Caco-2 (cell line): ENCODE results near the gene CCDC91. TPM values are rescaled to one million over a fixed set of nuclear protein-coding genes. Genes with fewer than 3 reads are reported as not detected.

Source experiments
- BruUV-seq: library from RNA; stranded (reverse); fragments of 400-500 nt; replicated peaks from 2 replicates; lab custom pipeline; 2021; lab: Mats Ljungman, UMichigan
- CTCF ChIA-PET: fragments of 300-600 bp; sonication (Branson Sonifier 250); formaldehyde crosslinking; loops from one replicate; lab custom pipeline; 2022; ENCODE audit warnings: antibody characterized with exemption; lab: Charles Lee
- POLR2A ChIA-PET: fragments of 300-600 bp; sonication (Branson Sonifier 250); formaldehyde crosslinking; loops from one replicate; lab custom pipeline; 2022; ENCODE audit warnings: antibody characterized with exemption; lab: Charles Lee
- DNase-seq, 2 experiments: peaks; one replicate each; pipeline versions ENCODE4 v3.0.0 to v3.0.0-alpha.2; 2020 to 2022
- H3K27me3 ChIP-seq: replicated peaks from 2 replicates; pipeline ENCODE4 v1.6.0; 2011; ENCODE audit warnings: low read length; ENCODE audit not compliant: control insufficient read depth, insufficient read depth
- H3K36me3 ChIP-seq: 2 replicates; pipeline ENCODE4 v1.5.1; 2011; ENCODE audit warnings: low read length; ENCODE audit not compliant: control insufficient read depth, insufficient read depth
- H3K4me1 ChIP-seq: fragments of 250-450 bp; sonication (Bioruptor Pico); 2 replicates; pipeline ENCODE4 v1.5.1; 2020; ENCODE audit warnings: mild to moderate bottlenecking
- H3K4me3 ChIP-seq: 2 replicates; pipeline ENCODE4 v1.5.1; 2011; ENCODE audit warnings: low read depth, mild to moderate bottlenecking, control low read depth, low read length
- H3K9me3 ChIP-seq: fragments of 250-450 bp; sonication (Bioruptor Pico); 2 replicates; pipeline ENCODE4 v1.5.1; 2020; ENCODE audit warnings: mild to moderate bottlenecking, moderate library complexity
- H3K27ac Mint-ChIP-seq: one replicate; pipeline ENCODE4 v1.8.0; 2022; ENCODE audit warnings: mixed read lengths; ENCODE audit not compliant: unreplicated experiment
- H3K27me3 Mint-ChIP-seq: one replicate; pipeline ENCODE4 v1.8.0; 2022; ENCODE audit warnings: mixed read lengths; ENCODE audit not compliant: insufficient read depth, unreplicated experiment
- H3K36me3 Mint-ChIP-seq: one replicate; pipeline ENCODE4 v1.8.0; 2022; ENCODE audit warnings: mild to moderate bottlenecking, mixed read lengths; ENCODE audit not compliant: insufficient read depth, unreplicated experiment
- H3K4me1 Mint-ChIP-seq: one replicate; pipeline ENCODE4 v1.8.0; 2022; ENCODE audit warnings: low read depth, mixed read lengths; ENCODE audit not compliant: unreplicated experiment
- H3K4me3 Mint-ChIP-seq: one replicate; pipeline ENCODE4 v1.8.0; 2022; ENCODE audit warnings: mild to moderate bottlenecking, moderate library complexity, mixed read lengths; ENCODE audit not compliant: unreplicated experiment
- H3K9me3 Mint-ChIP-seq: one replicate; pipeline ENCODE4 v1.8.0; 2022; ENCODE audit warnings: mixed read lengths; ENCODE audit not compliant: unreplicated experiment
- CTCF ChIP-seq, 2 experiments: fragments of 200-600 bp in 1 of 2; IDR thresholded peaks; 1 replicate in 1 of 2; 2 replicates in 1 of 2; pipeline versions ENCODE4 v1.5.1 to v1.8.0; 2011 to 2022; ENCODE audit warnings: antibody characterized with exemption in 1 of 2, control low read depth in 1 of 2, inconsistent platforms in 1 of 2, low read depth in 1 of 2, low read length in 1 of 2, mild to moderate bottlenecking in 1 of 2, moderate library complexity in 1 of 2; ENCODE audit not compliant: insufficient read depth in 1 of 2, severe bottlenecking in 1 of 2, unreplicated experiment in 1 of 2
- intact Hi-C: fragments of 100-400 bp; cut with micrococcal nuclease; formaldehyde crosslinking; loops from one replicate; pipeline ENCODE4 v1.10.0; 2022; ENCODE audit not compliant: unreplicated experiment
- total RNA-seq: library from RNA; stranded (reverse); gene quantifications from 2 replicates; pipeline ENCODE4 v1.2.3, GENCODE V29; 2022

Gene CCDC91
- total RNA-seq, 1 experiment from 2014 or later, result 21.6 TPM

GRCh38 chr12:28223858-28224257 is 33.6 kb downstream of the CCDC91 start:
- CTCF ChIA-PET, result no interaction called here
- Histone ChIP-seq H3K27me3 (no peaks in the 10 kb centered on the region), H3K4me1 (no peaks in the 10 kb centered on the region; the same call in 1 of the 2 replicates), H3K36me3 (no peaks in the 10 kb centered on the region; the same call in 1 of the 2 replicates), H3K4me3 (no peak overlapping the region), H3K9me3 (no peaks in the 10 kb centered on the region)
- no peak overlapping the region for H3K27ac Mint-ChIP-seq
- H3K4me1 Mint-ChIP-seq, result peaks cover 8% of the 10 kb centered on the region
- peaks cover 5% of the 10 kb centered on the region for H3K27me3 Mint-ChIP-seq
- BruUV-seq, result no TSS peak
- no peak for TF ChIP-seq CTCF (IDR thresholded peaks at IDR 0.05; ENCODE audit: insufficient read depth in 1 of 2, low read depth in 1 of 2, low read length in 1 of 2, severe bottlenecking in 1 of 2, unreplicated experiment in 1 of 2)
- no peaks in the 10 kb centered on the region for H3K36me3 Mint-ChIP-seq
- H3K9me3 Mint-ChIP-seq, result peaks cover 13% of the 10 kb centered on the region
- intact Hi-C loops, result no loop called here
- POLR2A ChIA-PET, result no interaction called here
- no peak overlapping the region for H3K4me3 Mint-ChIP-seq
- DNase-seq, result no peak

- no peak overlapping the region for H3K27ac Mint-ChIP-seq
- Histone ChIP-seq H3K9me3 (no peaks in the 10 kb centered on the region), H3K4me1 (no peaks in the 10 kb centered on the region; the same call in 1 of the 2 replicates), H3K4me3 (no peak overlapping the region), H3K36me3 (no peaks in the 10 kb centered on the region; the same call in 1 of the 2 replicates), H3K27me3 (no peaks in the 10 kb centered on the region)
- no TSS peak for BruUV-seq
- H3K4me1 Mint-ChIP-seq, result peaks cover 8% of the 10 kb centered on the region
- H3K36me3 Mint-ChIP-seq, result no peaks in the 10 kb centered on the region
- DNase-seq, result no peak
- POLR2A ChIA-PET, result no interaction called here
- CTCF ChIA-PET, result no interaction called here
- H3K9me3 Mint-ChIP-seq, result no peaks in the 10 kb centered on the region
- TF ChIP-seq CTCF (IDR thresholded peaks at IDR 0.05; ENCODE audit: insufficient read depth in 1 of 2, low read depth in 1 of 2, low read length in 1 of 2, severe bottlenecking in 1 of 2, unreplicated experiment in 1 of 2), result no peak
- no peaks in the 10 kb centered on the region for H3K27me3 Mint-ChIP-seq
- intact Hi-C loops, result no loop called here
- H3K4me3 Mint-ChIP-seq, result no peak overlapping the region
These were observed 36.4 kb downstream of the CCDC91 start for GRCh38 chr12:28226705-28227104.

GRCh38 chr12:28227251-28227650 is 37.0 kb downstream of the CCDC91 start:
- Mint-ChIP-seq H3K27ac (no peak overlapping the region), H3K4me3 (no peak overlapping the region), H3K9me3 (no peaks in the 10 kb centered on the region), H3K27me3 (no peaks in the 10 kb centered on the region), H3K4me1 (peaks cover 8% of the 10 kb centered on the region), H3K36me3 (no peaks in the 10 kb centered on the region)
- intact Hi-C loops, result no loop called here
- Histone ChIP-seq H3K9me3 (no peaks in the 10 kb centered on the region), H3K4me3 (no peak overlapping the region), H3K4me1 (no peaks in the 10 kb centered on the region; the same call in 1 of the 2 replicates), H3K36me3 (no peaks in the 10 kb centered on the region; the same call in 1 of the 2 replicates), H3K27me3 (no peaks in the 10 kb centered on the region)
- CTCF ChIA-PET, result no interaction called here
- no peak for TF ChIP-seq CTCF (IDR thresholded peaks at IDR 0.05; ENCODE audit: insufficient read depth in 1 of 2, low read depth in 1 of 2, low read length in 1 of 2, severe bottlenecking in 1 of 2, unreplicated experiment in 1 of 2)
- DNase-seq, result no peak
- POLR2A ChIA-PET, result no interaction called here
- no TSS peak for BruUV-seq
